HG03175 (cell line): ENCODE measurements around the gene INTS2.
"Not testable (repeated sequence)": the region's sequence is repeated elsewhere in the genome, so short reads cannot be mapped to it uniquely, and the experiment has no call there.

Experiments used
- ATAC-seq: cut with Tn5 transposase; IDR thresholded peaks from one replicate; pipeline ENCODE4 v1.9.1; 2021; ENCODE audit warnings: mild to moderate bottlenecking, moderate library complexity; ENCODE audit not compliant: unreplicated experiment

Gene INTS2

DNA sequence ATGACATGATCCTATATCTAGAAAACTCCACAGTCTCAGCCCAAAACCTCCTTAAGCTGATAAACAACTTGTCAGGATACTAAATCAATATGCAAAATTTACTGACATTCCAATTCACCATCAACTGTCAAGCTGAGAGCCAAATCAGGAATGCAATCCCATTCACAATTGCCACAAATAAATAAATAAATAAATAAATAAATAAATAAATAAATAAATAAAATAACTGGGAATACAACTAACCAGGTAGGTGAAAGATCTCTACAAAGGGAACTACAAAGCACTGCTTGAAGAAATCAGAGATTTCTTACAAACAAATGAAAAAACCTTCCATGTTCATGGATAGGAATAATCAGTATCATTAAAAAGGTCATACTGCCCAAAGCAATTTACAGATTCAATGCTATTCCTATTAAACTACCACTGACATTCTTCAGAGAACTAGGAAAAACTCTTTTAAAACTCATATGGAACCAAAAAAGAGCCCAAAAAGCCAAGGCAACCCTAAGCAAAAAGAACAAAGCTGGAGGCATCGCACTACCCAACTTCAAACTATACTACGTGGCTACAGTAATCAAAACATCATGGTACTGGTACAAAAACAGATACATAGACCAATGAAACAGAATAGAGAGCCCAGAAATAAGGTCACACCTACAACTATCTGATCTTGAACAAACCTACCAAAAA is 102.2 kb downstream of the INTS2 start:
- no peak for ATAC-seq

- ATAC-seq = no peak
Measured at GRCh38 chr17:61822326-61823285, 105.2 kb downstream of the INTS2 start.

DNA sequence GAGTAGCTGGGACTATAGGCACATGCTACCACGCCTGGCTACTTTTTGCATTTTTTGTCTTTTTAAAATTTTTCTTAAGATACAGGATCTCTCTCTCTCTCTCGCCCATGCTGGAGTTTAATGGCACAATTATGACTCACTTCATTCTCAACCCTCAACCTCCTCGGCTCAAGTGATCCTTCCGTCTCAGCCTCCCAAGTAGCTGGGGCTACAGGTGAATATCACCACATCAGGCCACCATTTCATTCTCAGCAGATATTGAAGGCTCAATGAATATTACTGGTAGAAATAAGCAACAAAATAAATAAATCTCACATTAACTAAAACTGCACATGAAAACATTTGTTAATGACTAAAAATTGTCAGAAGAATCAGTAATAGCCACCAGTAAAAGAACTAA is 106.1 kb downstream of the INTS2 start:
- no peak for ATAC-seq

- ATAC-seq = not testable (repeated sequence)
Measured at GRCh38 chr17:61819265-61819664, 108.5 kb downstream of the INTS2 start.

DNA sequence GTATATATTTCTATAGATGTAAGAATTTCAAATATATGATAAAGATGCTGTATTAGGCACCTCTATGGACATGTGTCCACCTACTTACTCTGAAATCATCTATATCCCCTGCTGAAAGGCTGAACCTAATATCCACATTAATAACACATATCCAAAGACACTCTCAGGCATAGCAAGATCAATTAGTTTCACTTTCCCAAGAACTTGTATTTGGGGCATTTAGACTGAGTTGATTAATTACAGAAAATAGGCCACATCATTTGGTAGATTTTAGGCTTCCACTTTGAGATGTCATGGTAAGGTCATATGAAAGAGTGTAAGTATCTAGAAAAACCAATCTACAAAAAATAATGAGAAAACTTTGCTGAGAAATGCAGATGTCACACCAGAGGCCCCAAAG is 109.6 kb downstream of the INTS2 start:
- ATAC-seq = no peak

- ATAC-seq = no peak
Measured at GRCh38 chr17:61817452-61817851, 110.3 kb downstream of the INTS2 start.

DNA sequence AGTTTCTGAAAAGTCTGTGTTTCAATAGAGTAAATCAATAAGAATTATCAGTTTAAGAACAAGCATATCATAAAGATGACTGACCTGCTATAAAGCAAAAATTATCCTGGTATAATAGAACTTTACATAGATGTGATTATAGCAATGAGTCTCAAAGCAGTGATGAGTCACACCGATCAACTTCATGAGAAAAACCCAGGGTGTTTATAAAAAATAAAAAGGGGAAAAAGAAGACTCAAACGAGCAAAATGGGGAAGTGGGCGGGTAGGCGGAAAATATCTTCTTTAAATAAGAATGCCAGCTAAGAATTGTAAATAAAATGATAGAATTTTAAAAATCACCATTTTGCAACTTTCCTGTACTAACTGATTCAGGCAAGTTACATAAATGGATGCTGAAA is 111.2 kb downstream of the INTS2 start:
- ATAC-seq = no peak

- ATAC-seq = no peak
Measured at GRCh38 chr17:61815863-61816503, 111.8 kb downstream of the INTS2 start.
